VCaP (cell line): ENCODE data around the gene FUNDC2.

Experiments
- H3K27ac ChIP-seq: fragments of 450-650 bp; 2 replicates; pipeline ENCODE4 v1.5.1; 2017
- TF ChIP-seq, protein P1 (sequence below): fragments of 450-650 bp; conservative IDR thresholded peaks from 2 replicates; pipeline ENCODE4 v1.5.1; 2017; ENCODE audit warnings: mild to moderate bottlenecking, moderate library complexity

The FUNDC2 gene

DNA sequence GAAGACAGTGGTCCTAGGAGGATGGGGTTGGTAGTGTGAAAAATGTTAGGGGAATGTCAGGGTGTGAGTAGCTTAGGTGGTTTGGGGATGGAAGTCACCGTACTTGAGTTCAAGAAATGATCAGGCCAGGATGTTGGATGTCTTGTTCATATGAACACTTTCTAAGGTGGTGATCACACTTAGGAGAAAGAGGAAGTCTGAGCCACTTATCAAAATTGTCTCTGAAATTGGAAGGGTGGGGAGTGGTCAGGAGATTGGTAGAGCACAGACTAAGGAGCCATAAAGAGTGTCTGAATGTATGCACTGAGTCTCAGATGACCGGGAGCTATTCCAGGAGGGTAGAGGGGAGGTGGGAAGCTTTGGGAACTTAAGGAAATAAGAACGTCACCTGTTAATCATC lies 27.0 kb downstream of the FUNDC2 start:
- TF ChIP-seq, protein P1, sequence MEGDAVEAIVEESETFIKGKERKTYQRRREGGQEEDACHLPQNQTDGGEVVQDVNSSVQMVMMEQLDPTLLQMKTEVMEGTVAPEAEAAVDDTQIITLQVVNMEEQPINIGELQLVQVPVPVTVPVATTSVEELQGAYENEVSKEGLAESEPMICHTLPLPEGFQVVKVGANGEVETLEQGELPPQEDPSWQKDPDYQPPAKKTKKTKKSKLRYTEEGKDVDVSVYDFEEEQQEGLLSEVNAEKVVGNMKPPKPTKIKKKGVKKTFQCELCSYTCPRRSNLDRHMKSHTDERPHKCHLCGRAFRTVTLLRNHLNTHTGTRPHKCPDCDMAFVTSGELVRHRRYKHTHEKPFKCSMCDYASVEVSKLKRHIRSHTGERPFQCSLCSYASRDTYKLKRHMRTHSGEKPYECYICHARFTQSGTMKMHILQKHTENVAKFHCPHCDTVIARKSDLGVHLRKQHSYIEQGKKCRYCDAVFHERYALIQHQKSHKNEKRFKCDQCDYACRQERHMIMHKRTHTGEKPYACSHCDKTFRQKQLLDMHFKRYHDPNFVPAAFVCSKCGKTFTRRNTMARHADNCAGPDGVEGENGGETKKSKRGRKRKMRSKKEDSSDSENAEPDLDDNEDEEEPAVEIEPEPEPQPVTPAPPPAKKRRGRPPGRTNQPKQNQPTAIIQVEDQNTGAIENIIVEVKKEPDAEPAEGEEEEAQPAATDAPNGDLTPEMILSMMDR, result no peak
- H3K27ac ChIP-seq, result no peak overlapping the region

DNA sequence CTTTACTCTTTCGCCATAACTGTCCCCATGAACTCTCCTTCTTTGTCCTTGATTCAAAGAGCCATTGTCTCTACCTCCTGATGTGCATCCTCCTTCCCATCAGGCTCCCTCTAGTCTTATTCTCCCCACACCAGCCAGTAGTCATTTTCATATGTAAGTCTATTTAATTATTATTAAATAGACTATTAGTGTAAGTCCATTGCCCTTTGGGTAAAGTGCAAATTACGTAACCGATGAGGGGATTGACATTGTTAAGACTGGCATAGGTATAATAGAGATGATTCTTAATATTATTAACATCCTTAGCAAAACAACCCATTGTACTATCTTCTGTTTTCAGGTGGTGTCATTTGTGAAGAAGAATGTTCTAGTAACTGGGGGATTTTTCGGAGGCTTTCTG lies 27.6 kb downstream of the FUNDC2 start:
- TF ChIP-seq, protein P1, result no peak
- no peak overlapping the region for H3K27ac ChIP-seq

DNA sequence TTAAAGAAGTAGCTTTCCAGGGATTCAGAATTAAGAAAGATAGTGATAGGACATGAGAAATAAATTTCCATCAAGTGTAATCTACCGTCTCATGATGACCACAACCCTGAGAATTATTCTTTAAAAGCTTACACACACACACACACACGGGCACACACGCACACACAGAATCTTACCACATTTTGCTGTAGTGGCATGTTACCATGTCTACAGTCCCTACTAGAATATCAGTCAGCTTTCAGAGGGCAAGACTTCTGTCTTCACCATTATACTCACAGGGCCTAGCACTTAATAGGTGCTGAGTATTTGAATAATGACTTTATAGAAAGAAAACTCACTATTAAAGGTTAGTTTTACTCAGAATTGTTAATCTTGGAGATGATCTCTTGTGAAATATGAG lies 28.9 kb downstream of the FUNDC2 start:
- TF ChIP-seq, protein P1, result no peak
- no peak overlapping the region for H3K27ac ChIP-seq

DNA sequence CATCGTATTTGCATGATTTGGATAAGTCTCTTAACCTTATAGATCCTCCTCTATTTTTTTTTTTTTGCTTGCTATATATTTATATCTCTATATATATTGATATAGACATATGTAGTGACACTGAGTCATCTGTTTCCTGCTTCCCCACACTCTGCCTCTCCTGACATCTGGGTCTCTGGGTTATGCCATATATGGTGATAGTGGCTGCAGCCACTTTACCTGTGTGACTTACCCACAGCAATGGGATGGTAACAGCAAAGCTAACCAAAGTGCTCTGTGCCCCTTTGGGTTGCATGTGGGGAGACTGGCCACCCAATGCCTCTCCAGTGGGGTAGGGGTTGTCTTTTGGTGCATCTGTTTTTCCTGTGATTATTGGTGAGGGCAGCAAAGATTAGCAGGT lies 29.8 kb downstream of the FUNDC2 start:
- TF ChIP-seq, protein P1, result no peak
- H3K27ac ChIP-seq, result no peak overlapping the region

DNA sequence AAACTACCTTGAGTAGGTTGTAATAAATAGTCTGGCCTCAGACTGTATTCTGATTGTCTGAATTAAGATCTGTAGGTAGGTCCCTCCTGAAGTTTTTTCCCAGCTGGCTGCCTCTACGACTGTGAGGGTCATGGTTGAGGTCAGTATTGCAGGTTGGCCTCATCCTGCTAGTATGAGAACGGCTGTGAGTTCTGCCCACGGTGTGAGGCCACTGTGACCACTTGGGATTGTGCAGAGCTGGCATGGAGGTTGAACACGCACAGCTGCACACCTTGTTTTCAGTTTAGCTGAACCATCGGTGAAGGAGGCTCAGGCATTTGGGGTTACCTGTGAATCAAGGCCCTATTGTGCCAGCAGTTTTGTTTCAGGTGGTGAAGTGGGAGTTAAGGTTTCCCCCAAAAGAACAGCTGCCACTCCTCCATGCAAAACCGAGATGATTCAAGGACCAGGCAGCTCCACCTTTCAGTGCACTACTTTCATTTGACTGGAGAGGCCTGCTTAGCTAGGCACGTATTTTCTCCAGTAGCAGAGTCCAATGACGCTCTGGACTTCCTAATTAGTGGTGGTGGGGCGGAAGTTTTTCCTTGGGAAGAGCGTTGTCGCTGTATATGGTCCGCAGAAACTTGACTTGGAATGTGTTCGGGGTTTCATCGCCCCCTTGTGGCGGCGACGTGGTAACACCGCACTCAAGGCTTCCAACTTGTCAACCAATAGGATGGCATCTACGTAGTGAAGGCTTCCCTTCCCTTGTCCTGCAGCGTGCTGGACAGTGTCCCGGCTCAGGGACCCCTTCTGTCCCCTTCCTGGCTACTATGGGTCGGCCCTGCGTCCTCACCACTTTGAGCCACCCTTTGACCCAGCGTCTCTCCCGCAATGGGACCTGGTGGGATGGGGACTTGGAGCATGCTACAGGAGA lies 30.5 kb downstream of the FUNDC2 start:
- TF ChIP-seq, protein P1, result peak; percentile 77
- H3K27ac ChIP-seq, result no peak overlapping the region

DNA sequence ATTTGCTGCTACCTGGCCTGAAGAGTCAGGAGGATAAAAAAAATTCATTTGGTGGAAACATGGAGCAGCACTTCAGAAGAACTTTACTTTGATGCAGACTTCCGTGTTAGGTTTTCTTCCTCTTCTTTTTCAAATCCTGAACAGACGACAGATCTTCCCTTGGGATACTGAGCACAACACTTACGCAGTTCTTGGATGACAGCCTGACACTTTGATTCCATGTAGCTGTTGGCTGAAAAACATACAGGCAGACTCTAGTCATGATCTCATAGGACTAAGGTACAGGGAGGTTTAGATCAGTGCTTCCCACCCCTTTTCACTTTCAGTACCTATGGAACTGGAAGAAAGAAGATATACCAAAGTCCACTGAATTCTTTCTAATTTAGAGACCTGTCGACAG lies 35.1 kb downstream of the FUNDC2 start:
- H3K27ac ChIP-seq, result no peak overlapping the region
- TF ChIP-seq, protein P1, result no peak

DNA sequence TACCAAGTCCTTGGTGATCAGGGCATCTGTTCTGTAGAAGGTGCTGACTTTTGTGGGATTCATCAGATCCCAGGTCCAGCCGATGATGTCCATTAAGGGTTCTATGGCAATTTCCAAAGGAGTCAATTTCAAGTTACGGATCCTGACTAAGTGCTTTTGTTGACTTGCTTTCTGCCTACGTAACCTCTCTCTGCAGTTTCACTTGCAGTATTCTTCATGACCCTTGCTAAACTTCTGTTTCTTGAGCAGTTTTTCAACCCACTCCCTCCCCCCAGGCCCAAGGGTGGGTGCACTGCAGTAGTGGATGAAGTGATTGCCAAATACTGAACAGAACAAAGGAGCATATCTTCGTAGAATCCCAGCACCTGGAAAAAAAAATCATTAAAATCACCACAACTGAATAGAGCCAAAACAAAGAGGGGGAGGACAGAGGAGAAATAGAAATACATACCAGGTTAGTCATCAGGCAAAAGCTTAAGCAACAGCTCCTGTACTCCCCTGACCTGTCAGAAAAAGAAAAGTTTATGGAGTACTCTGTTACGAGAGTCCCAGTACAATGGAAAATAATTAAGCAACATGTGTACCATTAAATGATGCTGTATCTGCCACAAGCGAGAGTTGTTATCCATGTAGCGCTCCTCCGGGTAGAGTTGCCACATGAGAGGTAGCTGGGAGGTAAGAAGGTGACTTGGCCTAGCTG lies 38.5 kb downstream of the FUNDC2 start:
- H3K27ac ChIP-seq, result no peak overlapping the region
- TF ChIP-seq, protein P1, result no peak
